GM18505 (cell line): ENCODE data around the gene REXO1.

Experiments used
- ATAC-seq: cut with Tn5 transposase; IDR thresholded peaks from one replicate; pipeline ENCODE4 v1.9.1; 2021; ENCODE audit not compliant: unreplicated experiment
- POLR2A ChIP-seq: IDR thresholded peaks from 4 replicates; pipeline ENCODE4 v1.6.1; 2011; ENCODE audit warnings: borderline replicate concordance; ENCODE audit not compliant: insufficient read depth, insufficient read length; ENCODE audit errors: extremely low read depth

REXO1 gene

DNA sequence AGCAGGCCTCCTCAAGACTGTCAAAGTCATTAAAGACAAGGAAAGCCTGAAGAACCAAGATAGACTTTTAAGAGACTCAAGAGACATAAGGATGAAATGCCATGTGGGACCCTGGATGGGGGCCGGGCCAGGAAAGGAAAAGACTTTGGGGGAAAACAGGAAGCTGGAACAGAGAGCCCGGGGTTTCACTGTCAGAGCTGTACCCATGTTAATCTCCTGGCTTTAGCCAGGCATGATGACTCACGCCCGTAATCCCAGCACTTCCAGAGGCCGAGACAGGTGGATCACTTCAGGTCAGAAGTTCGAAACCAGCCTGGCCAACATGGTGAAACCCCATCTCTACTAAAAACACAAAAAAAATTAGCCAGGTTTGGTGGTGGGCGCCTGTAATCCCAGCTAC is 20.7 kb upstream of the REXO1 start:
- ATAC-seq = no peak

DNA sequence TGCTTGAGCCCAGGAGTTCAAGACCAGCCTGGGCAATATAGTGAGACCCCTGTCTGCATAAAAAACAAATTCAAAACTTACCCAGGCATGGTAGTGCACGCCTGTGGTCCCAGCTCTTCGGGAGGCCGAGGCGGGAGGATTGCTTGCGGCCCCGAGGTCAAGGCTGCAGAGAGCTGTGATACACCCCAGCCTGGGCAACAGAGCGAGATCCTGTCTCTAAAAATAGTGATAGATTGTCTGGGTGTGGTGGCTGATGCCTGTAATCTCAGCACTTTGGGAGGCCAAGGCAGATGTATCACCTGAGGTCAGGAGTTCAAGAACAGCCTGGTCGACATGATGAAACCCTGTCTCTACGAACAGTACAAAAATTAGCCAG is 19.1 kb upstream of the REXO1 start:
- ATAC-seq = no peak
- TF ChIP-seq POLR2A = no peak

More for the DNA sequence above, 20.7 kb upstream of the REXO1 start:
- TF ChIP-seq POLR2A = no peak

DNA sequence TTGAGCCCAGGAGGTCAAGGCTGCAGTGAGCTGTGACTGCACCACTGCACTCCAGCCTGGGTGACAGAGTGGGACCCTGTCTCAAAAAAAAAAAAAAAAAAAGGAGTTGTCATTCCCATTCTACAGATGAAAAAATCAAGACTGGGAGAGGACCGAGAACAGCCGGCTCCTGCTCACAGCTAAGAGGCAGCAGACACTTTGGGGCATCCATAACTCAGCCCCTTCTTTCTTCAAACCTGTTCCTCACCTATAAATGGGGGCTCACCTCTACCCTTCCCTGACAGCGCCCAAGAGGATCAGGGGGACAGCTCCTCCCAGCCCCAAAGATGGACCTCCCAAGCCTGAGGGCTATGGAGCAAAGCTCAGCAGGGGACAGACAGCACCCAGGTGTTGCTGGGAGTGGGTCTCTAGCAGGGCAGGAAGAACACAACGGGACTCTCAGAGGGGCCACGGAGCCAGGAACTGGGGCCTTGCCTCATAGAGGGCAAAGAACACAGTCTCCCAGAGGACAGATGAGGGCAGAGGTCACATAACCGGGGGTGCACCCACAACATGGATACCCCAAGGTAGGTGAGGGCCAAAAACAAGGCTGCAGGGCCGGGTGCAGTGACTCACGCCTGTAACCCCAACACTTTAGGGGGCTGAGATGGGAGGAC is 18.5 kb upstream of the REXO1 start:
- ATAC-seq = no peak
- no peak for TF ChIP-seq POLR2A

DNA sequence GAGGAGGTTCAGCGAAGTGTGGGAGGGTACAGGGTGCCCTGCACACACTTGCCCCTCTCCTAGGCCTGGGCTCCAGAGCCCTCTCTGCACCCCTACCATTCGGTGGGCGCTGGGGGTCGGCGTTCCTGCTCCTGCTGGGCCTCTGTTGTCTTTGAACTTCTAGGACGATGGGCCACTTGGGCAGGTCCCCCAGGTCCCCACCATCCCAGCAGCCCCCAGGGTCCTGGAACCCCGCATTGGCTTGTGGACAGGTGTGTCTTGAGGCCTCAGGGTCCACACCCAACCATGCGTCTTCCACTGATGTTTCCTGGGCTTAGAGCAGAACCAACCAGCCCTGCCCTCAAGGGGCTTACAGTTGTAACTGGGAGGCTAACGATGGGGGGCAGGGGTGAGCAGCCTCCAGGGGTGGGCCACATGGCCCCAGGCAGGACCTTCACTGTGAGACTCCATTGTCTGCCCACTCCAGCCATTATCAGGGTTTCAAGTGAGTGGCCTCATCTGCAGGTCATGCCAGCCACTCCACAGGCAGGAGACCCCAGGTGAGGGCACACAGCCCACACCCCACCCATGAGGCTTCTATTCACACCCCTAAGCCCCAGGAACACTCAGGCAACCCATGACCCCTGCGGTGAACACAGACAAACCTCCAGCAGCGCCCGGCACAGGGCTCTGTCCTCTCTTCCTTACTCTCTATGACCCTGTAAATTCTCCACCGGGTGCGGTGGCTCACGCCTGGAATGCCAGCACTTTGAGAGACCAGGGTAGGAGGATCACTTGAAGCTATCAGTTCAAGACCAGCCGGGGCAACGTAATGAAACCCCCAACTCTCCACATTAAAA is 17.1 kb upstream of the REXO1 start:
- no peak for ATAC-seq
- TF ChIP-seq POLR2A = no peak

- peak; percentile 37 for TF ChIP-seq POLR2A
- peak; percentile 24 for ATAC-seq
Measured at GRCh38 chr19:1864480-1865171, 16.3 kb upstream of the REXO1 start.

DNA sequence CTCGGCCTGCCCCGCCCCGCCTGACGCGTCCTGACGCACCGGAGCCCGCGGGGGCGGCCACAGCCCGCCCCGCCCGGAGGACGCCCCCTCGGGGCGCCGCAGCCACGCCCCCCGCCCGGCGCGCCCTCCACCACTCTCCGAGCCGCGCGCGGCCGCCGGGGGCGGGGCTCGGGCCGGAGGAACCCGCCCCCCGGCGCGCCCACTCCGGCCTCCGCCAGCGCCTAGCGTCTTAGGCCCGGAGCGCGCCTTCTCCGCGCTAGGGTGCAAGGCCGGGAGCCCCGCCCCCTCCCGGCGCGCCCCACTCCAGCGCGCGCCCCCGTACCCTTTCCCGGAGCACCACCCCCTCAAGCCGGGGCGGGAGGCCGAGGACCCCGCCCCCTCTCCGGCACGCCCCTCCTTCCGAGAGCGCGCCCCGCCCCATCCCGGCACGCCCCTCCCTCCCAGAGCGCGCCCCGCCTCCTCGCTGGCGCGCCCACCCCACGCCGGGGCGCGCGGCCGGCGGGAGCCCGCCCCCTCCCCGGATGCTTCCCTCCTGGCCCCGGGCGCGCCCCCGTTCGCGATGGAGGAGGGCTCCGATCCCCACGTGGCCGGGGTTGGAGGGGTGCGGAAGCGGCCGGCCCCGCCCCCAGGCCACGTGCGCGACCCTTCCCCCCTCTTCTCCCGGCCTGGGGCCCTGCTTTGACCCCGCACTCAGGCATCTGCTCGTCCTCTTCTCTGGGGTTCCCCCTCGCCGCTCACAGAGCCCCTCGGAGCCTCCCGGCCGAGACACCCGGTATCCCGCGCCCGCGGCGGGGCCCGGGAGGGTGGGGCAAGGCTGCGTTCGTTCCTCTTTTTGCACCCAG is 15.6 kb upstream of the REXO1 start:
- no peak for TF ChIP-seq POLR2A
- ATAC-seq = peak; percentile 54

- peak; percentile 65 for TF ChIP-seq POLR2A
- no peak for ATAC-seq
Measured at GRCh38 chr19:1863328-1863637, 15.0 kb upstream of the REXO1 start, which contains the start of gene KLF16. KLF16 (minus strand) TSS chr19:1863579; CDS start chr19:1863497, 82 bp downstream.

GRCh38 chr19:1862424-1863327 is 14.4 kb upstream of the REXO1 start:
- peak; percentile 12 for ATAC-seq
- no peak for TF ChIP-seq POLR2A

GRCh38 chr19:1862068-1862423 is 13.8 kb upstream of the REXO1 start:
- ATAC-seq = no peak
- no peak for TF ChIP-seq POLR2A

DNA sequence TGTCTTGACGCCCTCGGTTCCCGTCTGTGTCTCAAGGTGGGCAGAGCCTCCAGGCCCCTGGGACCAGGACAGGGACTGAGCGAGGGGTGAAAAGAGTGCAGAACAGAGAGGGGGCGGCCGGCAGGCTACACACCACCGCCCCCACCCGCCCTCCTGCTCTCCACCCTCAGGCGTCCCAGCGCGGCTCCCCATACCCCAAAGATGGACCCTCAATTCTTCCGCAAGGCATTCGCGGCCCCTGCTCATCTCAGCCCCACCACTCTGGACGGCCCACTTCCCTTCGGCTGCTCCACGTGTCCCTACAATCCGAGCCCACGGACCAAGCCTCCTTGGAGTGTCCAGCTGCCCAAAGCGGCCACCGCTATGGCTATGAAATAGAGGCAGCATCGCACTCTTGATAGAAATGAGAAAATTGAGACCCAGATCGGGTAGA is 13.3 kb upstream of the REXO1 start:
- ATAC-seq = no peak
- TF ChIP-seq POLR2A = no peak

GRCh38 chr19:1860821-1861598 is 12.7 kb upstream of the REXO1 start:
- no peak for TF ChIP-seq POLR2A
- no peak for ATAC-seq
